HL-60 (cell line): ENCODE results near the gene KCNIP2.

Experiments
- DNase-seq, 2 experiments: peaks; one replicate each; pipeline ENCODE4 v3.0.0-alpha.2; 2010 to 2020; ENCODE audit warnings: low read depth in 1 of 2, low spot score in 1 of 2
- H3K27ac ChIP-seq: fragments of 250-450 bp; sonication (Bioruptor Pico); replicated peaks from 2 replicates; pipeline ENCODE4 v1.5.1; 2020; ENCODE audit warnings: mild to moderate bottlenecking, moderate library complexity
- H3K27me3 ChIP-seq: fragments of 250-450 bp; sonication (Bioruptor Pico); 2 replicates; pipeline ENCODE4 v1.5.1; 2021; ENCODE audit warnings: mild to moderate bottlenecking, moderate library complexity; ENCODE audit not compliant: insufficient read depth, poor library complexity, severe bottlenecking
- H3K4me3 ChIP-seq: replicated peaks from 2 replicates; pipeline ENCODE4 v1.5.1; 2011; ENCODE audit warnings: mild to moderate bottlenecking, control low read depth, low read length; ENCODE audit not compliant: insufficient read depth
- CTCF ChIP-seq: IDR thresholded peaks from one replicate; pipeline ENCODE4 v1.5.1; 2011; ENCODE audit warnings: low read length, control low read depth, inconsistent platforms; ENCODE audit not compliant: insufficient read depth
- GABPA ChIP-seq: IDR thresholded peaks from 2 replicates; pipeline ENCODE4 v1.6.1; 2012; ENCODE audit warnings: low read depth
- POLR2AphosphoS5 ChIP-seq: IDR thresholded peaks from 2 replicates; pipeline ENCODE4 v1.6.1; 2012; ENCODE audit warnings: low read depth
- REST ChIP-seq: IDR thresholded peaks from 2 replicates; pipeline ENCODE4 v1.6.1; 2012; ENCODE audit warnings: low read depth; ENCODE audit not compliant: insufficient replicate concordance
- SPI1 ChIP-seq: IDR thresholded peaks from 2 replicates; pipeline ENCODE4 v1.6.1; 2012; ENCODE audit warnings: low read depth, mild to moderate bottlenecking, borderline replicate concordance

The KCNIP2 gene

GRCh38 chr10:101778151-101778780, 65.3 kb downstream of the KCNIP2 start:
- no peak overlapping the region for H3K27ac ChIP-seq
- DNase-seq: no peak
- no peak overlapping the region for H3K4me3 ChIP-seq
- TF ChIP-seq REST (no peak), SPI1 (no peak), POLR2AphosphoS5 (no peak), CTCF (no peak), GABPA (no peak)
- peaks cover 29% of the 10 kb centered on the region for H3K27me3 ChIP-seq

GRCh38 chr10:101777619-101778145, 65.9 kb downstream of the KCNIP2 start:
- no peak for TF ChIP-seq POLR2AphosphoS5
- Histone ChIP-seq H3K4me3 (no peak overlapping the region), H3K27me3 (peaks cover 35% of the 10 kb centered on the region), H3K27ac (no peak overlapping the region)
- no peak for DNase-seq

GRCh38 chr10:101776161-101776817, 67.3 kb downstream of the KCNIP2 start:
- TF ChIP-seq SPI1 (no peak), REST (no peak), GABPA (no peak), POLR2AphosphoS5 (no peak), CTCF (no peak)
- no peak overlapping the region for H3K27ac ChIP-seq
- no peak for DNase-seq
- peaks cover 43% of the 10 kb centered on the region for H3K27me3 ChIP-seq
- H3K4me3 ChIP-seq: no peak overlapping the region
